GM15510 (cell line): ENCODE results near the gene AKAP9.

Experiments
- POLR2A ChIP-seq: IDR thresholded peaks from 3 replicates; pipeline ENCODE4 v1.6.1; 2011; ENCODE audit warnings: borderline replicate concordance; ENCODE audit not compliant: insufficient read length; ENCODE audit errors: extremely low read depth

AKAP9 gene

GRCh38 chr7:91927912-91928311 lies 12.8 kb upstream of the AKAP9 start:
- no peak for TF ChIP-seq POLR2A

DNA sequence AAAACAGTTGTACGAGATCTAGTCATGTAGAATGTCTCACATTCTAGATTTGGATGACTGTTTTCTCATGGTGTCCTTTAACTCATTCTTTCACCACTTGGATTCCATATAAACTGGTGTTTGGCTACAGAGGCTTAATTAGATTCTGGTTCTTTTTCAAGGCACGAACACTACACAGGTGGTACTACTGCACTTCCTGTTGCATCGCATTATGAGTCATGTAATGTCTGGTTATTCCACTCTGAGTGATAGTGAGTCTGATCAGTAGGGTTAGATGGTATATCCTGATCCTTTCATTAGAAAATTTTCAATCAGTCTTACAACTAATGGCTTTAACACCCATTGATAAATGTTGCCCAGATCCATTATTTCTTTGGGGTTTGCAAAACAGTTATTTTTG lies 11.2 kb upstream of the AKAP9 start:
- no peak for TF ChIP-seq POLR2A

- no peak for TF ChIP-seq POLR2A
Observed at GRCh38 chr7:91940171-91940570, 491 bp upstream of the AKAP9 start.

GRCh38 chr7:91941450-91941849 lies 788 bp downstream of the AKAP9 start:
- TF ChIP-seq POLR2A = no peak

GRCh38 chr7:91942312-91942711 lies 1.6 kb downstream of the AKAP9 start:
- no peak for TF ChIP-seq POLR2A

- TF ChIP-seq POLR2A = no peak
Observed at GRCh38 chr7:91945476-91945875, 4.8 kb downstream of the AKAP9 start.

GRCh38 chr7:91946549-91946948 lies 5.9 kb downstream of the AKAP9 start:
- no peak for TF ChIP-seq POLR2A

DNA sequence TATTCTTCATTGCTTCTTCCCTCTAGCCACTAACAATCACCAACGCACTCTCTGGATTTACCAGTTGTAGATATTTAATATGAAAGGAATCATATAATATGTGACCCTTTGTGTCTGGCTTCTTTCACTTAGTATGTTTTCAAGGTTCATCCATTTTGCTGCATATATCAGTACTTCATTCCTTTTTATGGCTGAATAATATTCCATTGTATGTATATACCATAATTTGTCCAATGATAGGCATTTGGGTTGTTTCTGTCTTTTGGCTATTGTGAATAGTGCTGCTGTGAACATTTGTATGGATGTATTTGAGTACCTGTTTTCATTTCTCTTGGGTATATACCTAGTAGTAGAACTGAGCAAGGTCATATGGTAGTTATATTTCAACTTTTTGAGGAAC lies 7.3 kb downstream of the AKAP9 start:
- no peak for TF ChIP-seq POLR2A

DNA sequence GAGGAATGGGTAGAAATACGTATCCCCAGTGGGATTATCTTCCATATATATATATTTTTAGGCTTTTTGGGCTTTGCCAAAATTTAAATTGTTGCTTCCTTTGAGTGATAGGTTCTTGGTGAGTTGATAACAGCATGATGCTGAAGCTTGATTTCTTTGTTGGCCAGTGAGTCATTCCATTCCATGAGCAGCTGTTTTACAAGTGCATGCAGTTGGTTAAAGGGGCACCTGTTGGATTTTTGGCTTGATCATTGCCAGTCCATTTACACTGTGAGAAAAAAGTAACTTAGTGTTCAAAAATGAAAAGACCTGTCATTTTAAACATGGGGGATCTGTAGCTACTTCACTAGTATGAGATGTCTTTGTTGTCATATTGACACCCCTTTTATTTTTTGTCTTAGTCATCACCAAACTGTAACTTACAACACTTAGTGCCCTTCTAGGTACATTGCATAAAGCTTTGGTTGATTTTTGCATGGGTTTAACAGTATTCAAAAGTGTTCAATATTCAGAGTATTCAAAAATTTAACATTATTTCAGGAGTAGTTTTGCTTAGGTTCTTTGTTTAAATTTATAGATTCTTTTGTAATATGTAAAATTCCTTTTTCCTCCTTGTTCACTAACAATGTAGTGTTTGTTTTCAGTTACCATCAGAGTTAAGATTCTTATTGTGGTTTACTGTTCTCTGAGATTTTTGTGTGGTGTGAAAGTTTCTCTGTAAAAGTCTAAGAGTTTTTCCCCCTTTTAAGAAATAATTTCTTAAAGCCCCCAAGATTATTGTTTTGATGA lies 8.8 kb downstream of the AKAP9 start:
- no peak for TF ChIP-seq POLR2A

DNA sequence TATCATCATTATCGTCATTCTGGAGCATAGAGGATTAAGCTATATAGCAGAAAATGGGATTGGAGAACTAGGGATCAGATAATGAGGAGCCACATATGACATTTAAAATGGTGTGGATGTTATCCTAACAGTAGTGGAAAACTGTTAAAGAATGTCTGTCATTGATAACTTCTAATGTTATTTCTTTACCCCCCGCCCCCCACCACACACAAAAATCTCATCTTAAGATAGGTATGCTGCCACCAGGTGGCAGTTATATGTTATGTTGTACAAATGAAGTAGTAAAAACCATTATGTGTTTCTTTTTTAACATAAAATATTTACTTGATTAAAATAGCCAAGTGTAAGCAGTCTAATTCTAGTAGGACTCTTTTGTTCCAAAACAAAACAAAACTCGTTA lies 13.0 kb downstream of the AKAP9 start:
- TF ChIP-seq POLR2A = no peak

DNA sequence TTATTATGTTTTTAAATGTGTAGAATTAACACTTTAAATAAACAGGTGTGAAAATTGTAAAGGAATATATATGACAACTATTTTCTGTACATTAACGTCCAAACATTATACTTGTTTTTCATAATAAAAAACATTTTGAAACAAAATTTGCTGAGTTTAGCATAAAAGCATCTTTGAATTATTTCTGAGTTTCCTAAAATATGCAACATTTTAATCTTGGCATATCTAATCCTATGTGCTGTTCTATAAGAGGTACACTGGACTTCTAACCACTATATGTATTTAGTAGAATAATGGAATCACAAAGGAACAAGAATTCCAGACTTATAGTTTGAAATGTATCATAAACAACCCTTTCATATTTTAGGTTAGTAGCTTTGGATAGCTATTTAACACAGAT lies 16.6 kb downstream of the AKAP9 start:
- no peak for TF ChIP-seq POLR2A

DNA sequence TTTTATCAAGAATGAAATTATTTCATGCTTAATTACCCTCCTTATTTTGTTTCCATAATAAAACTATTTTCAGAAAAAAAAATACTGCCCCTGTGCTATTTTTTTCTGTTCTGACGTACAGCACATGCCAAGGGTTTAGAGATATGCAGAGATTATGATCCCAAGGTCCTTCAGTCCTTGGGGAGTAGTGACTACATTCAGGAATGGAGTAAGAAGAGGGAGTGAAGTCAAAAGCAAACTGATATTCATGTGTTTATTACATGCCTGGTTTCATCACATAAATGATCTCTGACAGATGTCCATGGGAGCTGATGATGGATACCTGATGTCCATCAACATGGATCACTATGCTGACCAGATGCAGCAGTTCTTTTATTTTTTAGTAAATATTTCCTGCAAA lies 17.2 kb downstream of the AKAP9 start:
- no peak for TF ChIP-seq POLR2A

- no peak for TF ChIP-seq POLR2A
Observed at GRCh38 chr7:91959023-91959422, 18.4 kb downstream of the AKAP9 start.

DNA sequence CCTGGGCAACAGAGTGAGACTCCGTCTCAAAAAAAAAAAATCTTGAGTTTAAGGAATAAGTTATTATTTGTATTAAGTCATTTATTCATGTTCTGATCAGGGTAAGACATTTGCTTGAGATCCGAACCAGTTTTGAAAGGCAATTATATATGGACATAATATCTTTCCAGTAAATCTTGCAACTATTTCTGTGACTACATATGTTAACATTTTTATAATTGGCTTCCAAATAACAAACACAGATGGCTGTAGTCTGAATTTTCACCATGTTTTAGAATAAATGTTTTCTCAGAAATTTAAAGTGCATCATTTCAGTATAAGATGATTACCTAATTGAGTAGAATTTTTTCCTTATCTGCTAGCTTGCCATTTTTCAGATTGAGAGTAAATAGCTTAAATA lies 21.2 kb downstream of the AKAP9 start:
- TF ChIP-seq POLR2A = no peak

DNA sequence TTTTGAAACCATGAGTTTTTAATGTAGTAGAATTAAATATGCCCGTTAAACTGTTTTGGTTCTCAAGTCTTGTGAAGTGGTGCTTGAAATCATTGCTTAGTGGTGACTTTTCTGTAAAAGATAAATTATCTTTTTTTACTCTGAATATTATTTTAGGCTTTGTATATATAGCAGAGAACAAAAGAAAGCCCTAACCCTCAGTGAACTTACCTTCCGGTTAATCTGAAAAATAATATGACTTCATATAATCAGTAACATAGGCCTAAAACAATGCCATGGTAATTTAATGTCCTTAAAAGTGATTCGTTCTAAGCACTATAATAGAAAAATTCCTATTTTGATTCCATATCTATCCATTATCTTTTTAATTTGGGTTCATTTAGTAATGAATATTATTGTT lies 21.8 kb downstream of the AKAP9 start:
- TF ChIP-seq POLR2A = no peak

DNA sequence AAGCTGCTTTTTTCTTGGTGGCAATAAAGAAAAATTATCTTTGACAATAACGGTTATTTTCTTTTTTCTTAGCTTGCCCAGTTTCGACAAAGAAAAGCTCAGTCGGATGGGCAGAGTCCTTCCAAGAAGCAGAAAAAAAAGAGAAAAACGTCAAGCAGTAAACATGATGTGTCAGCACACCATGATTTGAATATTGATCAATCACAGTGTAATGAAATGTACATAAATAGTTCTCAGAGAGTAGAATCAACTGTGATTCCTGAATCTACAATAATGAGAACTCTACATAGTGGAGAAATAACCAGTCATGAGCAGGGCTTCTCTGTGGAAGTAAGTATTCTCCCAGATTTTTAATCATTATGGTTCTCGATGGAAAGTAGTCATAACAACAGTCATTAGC lies 33.0 kb downstream of the AKAP9 start:
- TF ChIP-seq POLR2A = no peak

DNA sequence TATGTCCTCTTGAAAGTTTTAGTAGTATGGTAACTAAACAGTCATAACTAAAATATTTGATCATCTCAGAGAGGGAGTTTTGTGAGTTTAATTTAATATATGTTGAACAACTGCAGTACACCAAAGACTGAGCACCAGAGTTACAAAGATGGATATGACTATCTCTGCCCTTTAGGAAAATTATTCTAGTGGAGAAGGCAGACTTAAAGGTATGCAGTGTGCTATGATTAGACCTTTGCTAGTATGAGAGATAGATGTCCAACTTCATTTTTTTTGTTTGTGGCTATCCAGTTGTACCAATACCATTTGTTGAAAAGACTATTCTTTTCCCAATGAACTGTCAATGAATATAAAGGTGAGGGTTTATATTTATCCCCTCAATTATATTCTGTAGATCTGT lies 33.4 kb downstream of the AKAP9 start:
- TF ChIP-seq POLR2A = no peak
